HG02763 (cell line): Measurements from ENCODE around the gene SYCP2L.
A peak's percentile ranks its signal among the peaks of the same experiment; 100 is the strongest.
"Not testable (repeated sequence)": the region's sequence is repeated elsewhere in the genome, so short reads cannot be mapped to it uniquely, and the experiment has no call there.

Source experiments
- ATAC-seq: cut with Tn5 transposase; IDR thresholded peaks from one replicate; pipeline ENCODE4 v1.9.1; 2021; ENCODE audit warnings: mild to moderate bottlenecking, moderate library complexity; ENCODE audit not compliant: unreplicated experiment

Gene SYCP2L

DNA sequence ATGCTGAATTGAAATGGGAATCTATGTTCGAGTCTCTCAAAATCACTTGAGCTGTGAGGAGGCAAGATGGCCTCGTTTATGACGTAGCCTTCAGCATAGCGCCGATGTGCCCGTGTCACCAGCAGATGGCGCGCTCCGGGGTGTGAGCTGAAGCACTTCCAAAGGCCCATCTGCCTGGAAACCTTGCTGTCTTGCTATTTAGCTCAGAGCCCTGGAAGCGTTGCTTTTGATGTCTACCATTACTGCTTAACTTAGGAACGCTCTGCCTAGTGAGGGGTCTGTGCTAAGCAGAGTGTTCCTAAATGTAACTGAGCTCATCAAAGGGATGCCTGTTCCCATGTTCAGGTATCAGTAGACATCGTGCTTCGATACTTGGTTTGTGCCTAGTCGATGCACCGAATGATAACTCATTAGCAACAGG, 67.7 kb downstream of the SYCP2L start:
- peak; percentile 86 for ATAC-seq

GRCh38 chr6:10956776-10957175, 69.9 kb downstream of the SYCP2L start:
- ATAC-seq = no peak

- no peak for ATAC-seq
Measured at GRCh38 chr6:10957414-10957886, 70.6 kb downstream of the SYCP2L start.

DNA sequence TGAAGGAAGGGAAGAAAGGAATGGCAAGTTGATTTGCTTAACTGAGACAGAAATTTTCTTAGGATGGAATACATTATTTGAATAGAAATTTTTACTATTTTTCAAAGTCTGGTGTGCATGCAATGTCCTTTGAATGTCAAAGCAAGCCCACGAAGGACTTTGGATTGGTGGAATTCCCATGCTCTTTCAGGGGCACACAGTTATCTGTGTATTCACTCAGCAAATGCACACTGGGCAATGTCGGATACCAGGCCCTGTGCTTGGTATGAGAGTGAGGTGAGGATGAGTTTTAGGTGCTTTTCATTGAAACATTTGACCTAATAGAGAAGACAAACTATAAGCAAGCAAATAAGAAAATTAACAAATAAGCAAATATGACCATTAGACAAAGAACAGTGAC, 73.3 kb downstream of the SYCP2L start:
- no peak for ATAC-seq

GRCh38 chr6:10961837-10962236, 75.0 kb downstream of the SYCP2L start:
- ATAC-seq = no peak

- no peak for ATAC-seq
Measured at GRCh38 chr6:10962673-10963072, 75.8 kb downstream of the SYCP2L start.

DNA sequence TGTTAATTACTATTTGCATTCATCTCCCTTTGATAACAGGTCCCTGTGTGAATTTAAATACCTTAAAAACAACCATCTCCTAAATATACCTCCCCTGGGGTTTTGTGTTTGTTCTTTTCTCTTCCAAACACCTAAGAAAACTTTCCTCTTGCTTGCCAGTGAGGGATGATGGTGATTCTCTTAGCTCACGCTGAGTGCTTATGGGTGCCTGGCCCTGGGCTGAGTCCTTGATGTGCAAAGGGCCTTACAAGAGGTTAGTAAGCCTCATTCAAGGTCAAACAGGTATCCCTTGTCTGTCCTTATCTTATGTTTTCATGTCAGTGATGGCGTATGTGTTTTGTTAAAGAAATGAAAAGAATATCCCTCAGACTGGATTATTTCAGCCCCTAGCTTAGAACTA, 76.3 kb downstream of the SYCP2L start:
- no peak for ATAC-seq

GRCh38 chr6:10964684-10965083, 77.8 kb downstream of the SYCP2L start:
- peak; percentile 83 for ATAC-seq

GRCh38 chr6:10968776-10969175, 81.9 kb downstream of the SYCP2L start:
- no peak for ATAC-seq

DNA sequence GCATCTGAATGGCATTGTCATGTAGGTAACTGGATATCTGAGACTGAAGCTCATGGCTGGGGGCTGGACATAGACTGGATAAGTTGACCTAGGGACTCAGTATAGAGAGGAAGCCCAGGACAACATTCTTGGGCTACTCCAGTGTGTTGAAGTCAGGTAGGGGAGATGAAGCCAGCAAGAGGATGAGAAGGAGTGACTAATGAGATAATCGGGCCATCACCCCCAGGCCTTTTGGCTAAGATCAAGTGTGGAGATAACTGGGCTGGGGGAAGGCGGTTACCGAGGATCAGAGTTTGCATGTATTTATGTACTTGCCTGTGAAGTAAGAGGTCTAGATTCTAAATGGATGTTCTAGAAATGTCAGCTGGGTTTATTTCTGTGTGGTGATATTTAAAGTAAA, 83.9 kb downstream of the SYCP2L start:
- ATAC-seq = no peak

DNA sequence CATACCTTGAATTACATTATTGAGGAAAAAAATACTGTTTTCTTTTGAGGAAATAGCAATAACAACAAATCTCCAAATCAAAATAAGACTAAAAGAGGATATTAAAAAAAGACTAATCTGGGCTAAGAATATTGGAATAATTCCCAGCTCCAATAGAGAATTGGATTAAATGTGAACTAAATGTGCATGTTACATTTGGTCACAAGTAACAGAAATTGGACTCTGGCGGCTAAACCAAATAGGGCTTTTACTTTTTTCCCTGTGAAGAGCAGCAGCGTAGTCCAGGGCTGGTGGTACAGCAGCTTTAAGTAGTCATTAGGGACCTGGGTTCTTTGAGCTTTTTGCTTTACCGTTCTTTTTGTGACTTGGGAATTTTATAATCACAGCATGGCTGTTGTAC, 85.3 kb downstream of the SYCP2L start:
- no peak for ATAC-seq

- ATAC-seq = no peak
Measured at GRCh38 chr6:10976571-10976970, 89.7 kb downstream of the SYCP2L start.

DNA sequence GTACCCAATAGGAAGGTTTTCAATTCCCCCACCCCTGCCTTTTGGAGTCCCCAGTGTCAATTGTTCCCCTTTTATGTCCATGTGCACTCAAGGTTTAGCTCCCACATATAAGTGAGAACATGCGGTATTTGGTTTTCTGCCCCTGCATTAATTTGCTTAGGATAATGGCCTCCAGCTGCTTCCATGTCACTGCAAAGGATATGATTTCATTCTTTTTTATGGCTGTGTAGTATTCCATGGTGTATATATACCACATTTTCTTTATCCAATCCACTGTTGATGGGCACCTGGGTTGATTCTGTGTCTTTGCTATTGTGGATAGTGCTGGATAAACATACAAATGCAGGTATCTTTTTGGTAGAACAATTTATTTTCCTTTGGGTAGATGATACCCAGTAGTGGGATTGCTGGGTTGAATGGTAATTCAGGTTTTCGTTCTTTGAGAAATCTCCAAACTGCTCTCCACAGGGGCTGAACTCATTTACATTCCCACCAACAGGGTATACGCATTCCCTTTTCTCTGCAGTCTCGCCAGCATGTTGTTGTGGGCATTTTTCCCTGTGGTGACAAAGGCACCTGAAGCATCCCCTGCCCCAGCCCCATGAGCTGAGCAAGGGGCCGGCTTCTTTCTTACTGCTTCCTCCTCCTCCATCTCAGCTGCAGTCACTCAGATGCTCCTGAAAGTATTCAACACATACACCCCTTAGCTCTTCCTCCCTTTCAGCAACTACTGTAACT, 90.5 kb downstream of the SYCP2L start:
- no peak for ATAC-seq

DNA sequence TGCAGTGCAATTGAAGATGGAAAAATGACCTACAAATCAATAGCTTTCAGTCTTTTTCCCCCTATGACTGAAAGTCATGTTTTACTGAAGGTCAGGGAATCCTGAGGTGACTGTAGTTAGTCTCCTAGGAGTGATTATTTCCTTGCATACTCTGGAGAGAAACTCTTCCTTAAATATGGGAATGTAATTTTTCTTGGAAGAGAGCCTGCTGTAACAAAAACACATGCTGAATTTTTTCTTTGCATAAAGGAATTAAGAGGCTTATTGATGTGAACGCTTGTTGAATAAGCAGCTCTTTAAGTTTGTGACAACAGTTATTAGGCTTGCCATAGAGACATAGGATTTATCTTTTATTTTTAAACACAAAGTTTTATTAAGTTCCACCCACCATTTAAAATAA, 92.8 kb downstream of the SYCP2L start:
- no peak for ATAC-seq

GRCh38 chr6:10981409-10981808, 94.6 kb downstream of the SYCP2L start:
- ATAC-seq = no peak

DNA sequence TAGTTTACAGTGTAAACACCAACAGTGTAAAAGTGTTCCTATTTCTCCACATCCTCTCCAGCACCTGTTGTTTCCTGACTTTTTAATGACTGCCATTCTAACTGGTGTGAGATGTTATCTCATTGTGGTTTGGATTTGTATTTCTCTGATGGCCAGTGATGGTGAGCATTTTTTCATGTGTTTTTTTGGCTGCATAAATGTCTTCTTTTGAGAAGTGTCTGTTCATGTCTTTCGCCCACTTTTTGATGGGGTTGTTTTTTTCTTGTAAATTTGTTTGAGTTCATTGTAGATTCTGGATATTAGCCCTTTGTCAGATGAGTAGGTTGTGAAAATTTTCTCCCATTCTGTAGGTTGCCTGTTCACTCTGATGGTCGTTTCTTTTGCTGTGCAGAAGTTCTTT, 98.1 kb downstream of the SYCP2L start:
- ATAC-seq = not testable (repeated sequence)

GRCh38 chr6:10989587-10989986, 102.7 kb downstream of the SYCP2L start:
- no peak for ATAC-seq

GRCh38 chr6:10991115-10991514, 104.3 kb downstream of the SYCP2L start:
- ATAC-seq = no peak

DNA sequence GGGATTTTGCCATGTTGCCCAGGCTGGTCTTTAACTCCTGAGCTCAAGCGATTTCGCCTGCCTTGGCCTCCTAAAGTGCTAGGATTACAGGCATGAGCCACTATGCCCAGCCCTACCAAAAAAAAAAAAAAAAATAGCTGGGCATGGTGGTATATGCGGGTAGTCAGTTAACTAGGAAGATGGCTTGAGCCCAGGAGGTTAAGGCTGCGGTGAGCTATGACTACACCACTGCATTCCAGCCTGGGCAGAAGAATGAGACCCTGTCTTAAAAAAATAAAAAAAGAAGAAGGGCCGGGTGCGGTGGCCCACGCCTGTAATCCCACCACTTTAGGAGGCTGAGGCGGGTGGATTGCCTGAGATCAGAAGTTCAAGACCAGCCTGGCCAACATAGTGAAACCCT, 107.0 kb downstream of the SYCP2L start:
- ATAC-seq = no peak

GRCh38 chr6:10995114-10995707, 108.4 kb downstream of the SYCP2L start:
- no peak for ATAC-seq

DNA sequence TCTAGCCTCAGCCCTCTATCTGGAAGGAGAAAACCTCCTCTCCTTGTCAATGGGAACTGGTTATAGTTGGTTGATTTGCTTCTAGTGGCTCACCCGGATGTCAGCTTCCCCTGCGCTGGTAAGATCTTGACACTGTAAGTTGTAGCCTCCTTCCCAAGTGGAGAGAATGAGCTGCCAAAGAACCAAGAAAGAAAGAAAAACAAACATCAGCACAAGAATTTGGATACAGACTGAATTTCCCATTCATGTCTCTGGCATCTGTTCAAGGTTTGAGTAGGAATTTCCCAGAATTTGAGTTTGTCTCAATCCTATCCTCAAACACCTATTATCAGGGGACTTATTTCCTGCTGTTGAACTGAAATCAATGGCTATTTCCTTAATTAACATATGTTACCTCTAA, 113.1 kb downstream of the SYCP2L start:
- ATAC-seq = no peak

- no peak for ATAC-seq
Measured at GRCh38 chr6:11002176-11002575, 115.3 kb downstream of the SYCP2L start.

DNA sequence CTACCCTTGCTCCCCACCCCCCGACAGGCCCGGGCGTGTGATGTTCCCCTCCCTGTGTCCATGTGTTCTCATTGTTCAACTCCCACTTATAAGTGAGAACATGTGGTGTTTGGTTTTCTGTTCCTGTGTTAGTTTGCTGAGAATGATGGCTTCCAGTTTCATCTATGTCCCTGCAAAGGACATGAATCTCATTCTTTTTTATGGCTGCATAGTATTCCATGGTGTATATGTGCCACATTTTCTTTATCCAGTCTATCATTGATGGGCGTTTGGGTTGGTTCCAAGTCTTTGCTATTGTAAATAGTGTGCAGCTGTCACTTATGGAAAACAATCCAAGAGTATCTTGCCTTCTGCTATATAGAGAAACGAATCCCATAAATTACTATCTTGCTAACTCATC, 116.4 kb downstream of the SYCP2L start:
- not testable (repeated sequence) for ATAC-seq
